Glutamatergic neuron (in vitro differentiated cells): Measurements from ENCODE around the gene C10orf143. TPM values are rescaled to one million over a fixed set of nuclear protein-coding genes. Genes with fewer than 3 reads are reported as not detected.
A peak's percentile ranks its signal among the peaks of the same experiment; 100 is the strongest.

Experiments used
- DNase-seq: peaks from one replicate; pipeline ENCODE4 v3.0.0; 2022
- H3K27ac Mint-ChIP-seq: one replicate; pipeline ENCODE4 v1.8.0; 2020; ENCODE audit warnings: mild to moderate bottlenecking, mixed read lengths, inconsistent platforms; ENCODE audit not compliant: unreplicated experiment
- H3K27me3 Mint-ChIP-seq: one replicate; pipeline ENCODE4 v1.8.0; 2020; ENCODE audit warnings: mild to moderate bottlenecking, moderate library complexity, mixed read lengths, inconsistent platforms; ENCODE audit not compliant: unreplicated experiment
- H3K36me3 Mint-ChIP-seq: one replicate; pipeline ENCODE4 v1.8.0; 2020; ENCODE audit warnings: mild to moderate bottlenecking, mixed read lengths, inconsistent platforms; ENCODE audit not compliant: unreplicated experiment
- H3K4me1 Mint-ChIP-seq: one replicate; pipeline ENCODE4 v1.8.0; 2020; ENCODE audit warnings: mild to moderate bottlenecking, low read depth, mixed read lengths, inconsistent platforms; ENCODE audit not compliant: unreplicated experiment
- H3K4me3 Mint-ChIP-seq: one replicate; pipeline ENCODE4 v1.8.0; 2020; ENCODE audit warnings: mild to moderate bottlenecking, mixed read lengths, inconsistent platforms; ENCODE audit not compliant: unreplicated experiment
- H3K9me3 Mint-ChIP-seq: one replicate; pipeline ENCODE4 v1.8.0; 2020; ENCODE audit warnings: mild to moderate bottlenecking, moderate library complexity, mixed read lengths, inconsistent platforms; ENCODE audit not compliant: unreplicated experiment
- CTCF ChIP-seq: fragments of 200-600 bp; sonication (generic); IDR thresholded peaks from one replicate; pipeline ENCODE4 v1.5.0; 2021; ENCODE audit not compliant: partially characterized antibody, unreplicated experiment
- total RNA-seq: library from RNA; stranded (reverse); fragmentation: NEBNext Ultra II Directional; extraction: Animal tissue kit (Norgen Biotek cat#: 25700); gene quantifications from one replicate; pipeline ENCODE4 v1.2.1, GENCODE V29; 2021; ENCODE audit not compliant: unreplicated experiment

C10orf143 gene
- total RNA-seq, 1 donor from 2014 or later, result 0.96 TPM

DNA sequence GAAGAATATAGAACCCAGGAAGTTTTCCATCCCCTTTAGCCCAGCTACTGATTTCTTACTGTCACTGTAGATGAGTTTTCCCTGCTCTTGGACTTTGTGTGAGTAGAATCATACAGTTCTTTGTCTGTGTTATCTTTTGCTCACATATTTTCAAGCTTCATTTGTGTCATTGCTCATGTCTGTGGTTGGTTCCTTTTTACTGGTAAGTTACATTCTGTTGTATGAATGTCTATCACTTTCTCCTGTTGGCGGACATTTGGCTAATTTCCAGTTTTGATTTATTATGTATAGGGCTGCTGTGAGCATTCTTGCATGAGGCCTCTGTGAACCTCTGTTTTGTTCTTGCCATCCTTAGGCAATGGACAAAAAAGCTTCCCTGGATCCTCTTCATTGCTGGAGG lies 30.8 kb upstream of the C10orf143 start:
- TF ChIP-seq CTCF, result no peak
- no peaks in the 10 kb centered on the region for H3K9me3 Mint-ChIP-seq
- no peak overlapping the region for H3K4me3 Mint-ChIP-seq
- H3K27ac Mint-ChIP-seq, result no peak overlapping the region
- DNase-seq, result no peak
- no peaks in the 10 kb centered on the region for H3K36me3 Mint-ChIP-seq
- peaks cover 18% of the 10 kb centered on the region for H3K4me1 Mint-ChIP-seq
- peaks cover 4% of the 10 kb centered on the region for H3K27me3 Mint-ChIP-seq

- peaks cover 4% of the 10 kb centered on the region for H3K27me3 Mint-ChIP-seq
- peaks cover 18% of the 10 kb centered on the region for H3K4me1 Mint-ChIP-seq
- H3K36me3 Mint-ChIP-seq, result no peaks in the 10 kb centered on the region
- no peak for DNase-seq
- H3K9me3 Mint-ChIP-seq, result no peaks in the 10 kb centered on the region
- H3K27ac Mint-ChIP-seq, result no peak overlapping the region
- no peak overlapping the region for H3K4me3 Mint-ChIP-seq
- TF ChIP-seq CTCF, result no peak
Measured at GRCh38 chr10:130141038-130141437, 30.4 kb upstream of the C10orf143 start.

GRCh38 chr10:130140425-130140824 lies 29.8 kb upstream of the C10orf143 start:
- H3K9me3 Mint-ChIP-seq, result no peaks in the 10 kb centered on the region
- DNase-seq, result no peak
- no peak overlapping the region for H3K4me3 Mint-ChIP-seq
- no peak for TF ChIP-seq CTCF
- no peak overlapping the region for H3K27ac Mint-ChIP-seq
- H3K36me3 Mint-ChIP-seq, result no peaks in the 10 kb centered on the region
- H3K4me1 Mint-ChIP-seq, result peaks cover 18% of the 10 kb centered on the region
- peaks cover 4% of the 10 kb centered on the region for H3K27me3 Mint-ChIP-seq

GRCh38 chr10:130138479-130138866 lies 27.8 kb upstream of the C10orf143 start:
- H3K27me3 Mint-ChIP-seq, result peaks cover 6% of the 10 kb centered on the region
- H3K27ac Mint-ChIP-seq, result no peak overlapping the region
- no peak for DNase-seq
- no peak for TF ChIP-seq CTCF
- H3K36me3 Mint-ChIP-seq, result no peaks in the 10 kb centered on the region
- peaks cover 4% of the 10 kb centered on the region for H3K9me3 Mint-ChIP-seq
- peaks cover 18% of the 10 kb centered on the region for H3K4me1 Mint-ChIP-seq
- peak overlapping the region; percentile 92 for H3K4me3 Mint-ChIP-seq

DNA sequence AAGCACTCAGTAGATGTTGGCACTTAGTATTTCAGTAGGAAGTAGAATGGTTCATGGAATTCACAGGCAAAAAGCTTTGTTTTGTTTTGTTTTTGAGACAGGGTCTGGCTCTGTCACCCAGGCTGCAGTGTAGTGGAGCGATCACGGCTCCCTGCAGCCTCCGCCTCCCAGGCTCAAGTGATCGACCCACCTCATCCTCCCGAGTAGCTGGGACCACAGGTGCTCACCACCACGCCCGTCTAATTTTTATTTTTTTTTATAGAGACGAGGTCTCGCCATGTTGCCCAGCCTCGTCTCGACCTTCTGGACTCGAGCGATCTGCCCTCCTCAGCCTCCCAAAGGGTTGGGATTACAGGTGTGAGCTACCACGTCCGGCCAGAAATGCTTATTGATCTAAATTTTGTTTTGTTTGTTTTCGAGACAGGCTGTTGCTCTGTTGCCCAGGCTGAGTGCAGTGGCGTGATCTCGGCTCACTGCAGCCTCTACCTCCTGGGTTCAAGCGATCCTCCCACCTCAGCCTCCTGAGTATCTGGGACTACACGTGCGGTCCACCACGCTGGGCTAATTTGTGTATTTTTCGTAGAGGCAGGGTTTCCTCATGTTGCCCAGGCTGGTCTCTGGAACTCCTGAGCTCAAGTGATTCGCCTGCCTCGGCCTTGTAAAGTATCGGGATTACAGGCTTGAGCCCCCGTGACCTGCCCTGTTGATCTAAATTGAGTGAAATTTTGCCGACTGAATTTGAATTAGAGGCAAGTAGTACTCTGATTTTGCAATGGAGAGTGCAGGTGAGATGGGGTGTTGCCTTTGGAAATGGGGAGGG lies 27.2 kb upstream of the C10orf143 start:
- no peaks in the 10 kb centered on the region for H3K36me3 Mint-ChIP-seq
- TF ChIP-seq CTCF, result no peak
- peaks cover 4% of the 10 kb centered on the region for H3K9me3 Mint-ChIP-seq
- no peak for DNase-seq
- H3K27ac Mint-ChIP-seq, result no peak overlapping the region
- peaks cover 14% of the 10 kb centered on the region for H3K4me1 Mint-ChIP-seq
- peaks cover 6% of the 10 kb centered on the region for H3K27me3 Mint-ChIP-seq
- H3K4me3 Mint-ChIP-seq, result peak overlapping the region; percentile 92
